Ureter (tissue), 1 donor: ENCODE measurements around the gene CDH13. TPM values are rescaled to one million over a fixed set of nuclear protein-coding genes. Genes with fewer than 3 reads are reported as not detected.

Experiments used
- DNase-seq: peaks from one replicate; pipeline ENCODE4 v3.0.0-alpha.2; 2020; ENCODE audit warnings: low spot score
- total RNA-seq: library from RNA; stranded (reverse); gene quantifications from one replicate; pipeline ENCODE4 v1.2.4, GENCODE V29; 2023
- donor health status: DM: yes; HTN: yes; CAD: no.

The CDH13 gene
- total RNA-seq, 1 donor from 2014 or later, result 5.9 TPM

DNA sequence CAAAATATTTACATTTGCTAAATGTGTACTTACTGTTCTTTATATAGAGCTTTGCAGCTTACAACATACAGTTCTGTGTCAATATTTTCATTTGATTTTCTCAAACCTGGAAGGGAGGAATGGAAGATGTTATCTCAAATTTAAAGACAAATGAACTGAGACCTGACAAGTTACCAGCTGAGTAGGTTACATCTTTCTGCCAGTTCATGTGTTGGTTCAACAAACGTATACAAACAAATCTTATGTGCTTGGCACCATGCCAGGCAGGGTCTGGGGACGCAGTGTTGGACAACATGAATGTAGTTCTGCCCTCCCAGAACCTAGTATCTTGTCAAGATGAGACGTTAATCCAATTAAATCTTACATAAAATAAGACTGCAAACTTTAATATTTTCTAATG lies 673.6 kb downstream of the CDH13 start:
- no peak for DNase-seq

DNA sequence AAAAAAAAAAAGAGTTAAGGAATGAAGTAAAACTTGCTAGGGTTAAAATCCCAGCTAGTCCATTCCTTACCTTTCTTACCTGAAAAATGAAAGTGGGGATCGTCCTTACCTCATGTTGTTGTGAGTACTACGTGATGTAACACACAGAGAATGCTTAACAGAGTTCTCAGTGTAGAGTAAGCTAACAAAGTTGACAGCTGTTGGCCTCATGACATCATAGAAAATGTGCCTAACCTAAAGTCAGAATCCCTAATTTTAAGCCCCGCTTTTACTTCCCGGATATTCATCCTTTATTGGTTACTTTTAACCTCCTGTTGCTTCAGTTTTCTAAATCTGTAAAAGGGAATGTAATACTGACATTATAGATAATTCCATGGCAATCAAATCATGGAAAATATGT lies 675.2 kb downstream of the CDH13 start:
- DNase-seq, result no peak

DNA sequence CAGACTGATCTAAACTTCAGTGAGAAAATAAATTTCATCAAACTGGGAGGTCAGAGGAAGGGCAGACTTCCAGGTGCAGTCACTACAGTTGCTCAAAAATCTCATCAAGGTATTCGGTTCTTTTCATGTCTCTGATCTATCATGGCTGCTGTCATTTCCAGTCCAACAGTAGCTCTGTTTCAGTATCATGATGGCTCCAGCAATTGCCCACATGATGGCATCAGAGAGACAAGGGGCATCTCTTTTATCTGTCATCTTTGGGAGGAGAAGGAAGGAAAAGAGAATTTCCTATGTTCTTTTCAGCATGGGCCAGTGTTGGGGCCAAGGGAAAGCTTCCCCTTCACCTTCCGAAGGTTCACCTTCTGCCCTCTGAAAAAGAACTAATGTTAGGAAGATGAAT lies 676.1 kb downstream of the CDH13 start:
- no peak for DNase-seq

DNA sequence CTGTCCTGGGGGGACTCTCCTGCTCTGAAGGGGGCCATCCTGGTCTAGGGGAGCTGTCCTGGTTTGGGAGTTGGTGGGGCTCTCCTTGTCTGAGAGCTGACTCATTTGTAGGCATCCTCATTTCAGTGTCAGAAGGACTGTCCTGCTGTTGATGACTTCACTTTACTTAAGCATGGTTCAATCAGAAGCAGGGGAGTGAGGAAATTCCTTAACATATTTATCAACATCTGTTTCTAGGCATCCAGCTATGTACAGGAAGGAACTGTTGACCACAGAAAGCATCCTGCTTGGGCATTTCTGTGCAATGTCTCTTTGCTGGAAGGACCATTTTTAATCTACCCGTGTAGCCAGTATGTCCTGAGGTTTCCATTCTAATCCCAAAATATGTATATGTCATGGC lies 678.3 kb downstream of the CDH13 start:
- DNase-seq, result no peak

DNA sequence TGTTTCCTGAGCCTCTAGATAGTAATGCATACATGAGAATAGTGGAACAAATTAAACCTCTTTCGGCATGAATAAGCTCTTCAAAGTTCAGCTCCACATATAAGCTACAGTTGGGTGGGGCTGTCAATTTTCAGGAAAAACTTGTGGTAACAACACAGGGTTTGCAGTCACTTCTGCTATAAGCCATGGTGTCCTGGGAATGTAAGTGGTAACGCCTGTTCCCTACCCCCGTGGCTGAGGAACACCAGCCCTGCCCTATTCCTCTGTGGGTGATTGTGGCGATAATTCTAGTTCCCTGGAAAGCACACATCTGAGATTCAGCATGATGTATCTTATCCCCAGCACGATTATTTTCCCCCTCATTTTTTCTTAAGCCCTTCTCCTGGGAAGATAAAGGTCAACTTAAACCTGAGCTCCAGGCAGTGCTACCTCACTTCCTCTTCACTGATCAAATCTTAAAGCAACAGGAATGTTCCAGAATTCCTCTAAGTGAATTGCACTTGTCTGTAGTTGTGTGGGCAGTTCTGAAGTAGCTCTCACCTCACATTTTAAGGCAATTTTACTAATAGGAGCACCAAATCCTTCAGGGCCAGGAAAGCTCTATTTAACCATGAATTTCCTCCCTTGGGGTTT lies 680.3 kb downstream of the CDH13 start:
- DNase-seq, result no peak

DNA sequence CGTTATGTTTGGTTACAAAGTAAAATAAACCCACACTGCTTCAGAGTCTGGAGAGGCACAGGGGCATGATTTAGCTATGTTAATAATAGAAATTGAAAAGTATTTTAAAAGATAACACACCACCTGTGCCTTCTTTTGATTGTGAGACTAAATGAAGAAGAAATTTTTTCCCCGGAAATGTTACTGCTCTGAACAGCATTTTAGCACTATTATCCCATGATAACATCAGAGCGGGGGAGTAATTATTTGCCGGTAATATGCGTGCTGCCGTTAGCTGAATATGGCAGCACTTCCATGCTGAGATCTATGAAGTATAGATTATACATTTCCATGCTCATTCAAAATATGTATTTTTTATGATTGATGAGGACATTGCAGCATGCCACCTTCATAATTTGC lies 680.8 kb downstream of the CDH13 start:
- DNase-seq, result no peak

DNA sequence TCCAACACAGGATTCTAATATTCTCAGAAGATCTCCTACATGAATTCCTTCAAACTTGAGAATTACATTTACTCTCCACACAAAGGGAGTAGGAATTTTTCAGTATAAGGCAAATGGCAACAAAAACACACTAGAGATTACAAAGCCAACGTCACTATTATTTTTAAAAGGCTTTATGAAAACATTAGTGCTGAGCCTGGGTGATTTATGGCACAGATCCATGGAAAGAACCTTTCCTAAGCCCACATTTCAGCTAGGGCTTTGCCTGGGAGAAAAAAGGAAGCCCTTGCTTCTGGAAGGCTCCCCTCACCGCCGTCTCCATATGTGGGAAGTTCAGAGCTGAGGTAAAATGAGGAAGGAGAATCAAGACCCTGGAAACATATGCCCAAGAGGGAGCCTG lies 681.6 kb downstream of the CDH13 start:
- no peak for DNase-seq

DNA sequence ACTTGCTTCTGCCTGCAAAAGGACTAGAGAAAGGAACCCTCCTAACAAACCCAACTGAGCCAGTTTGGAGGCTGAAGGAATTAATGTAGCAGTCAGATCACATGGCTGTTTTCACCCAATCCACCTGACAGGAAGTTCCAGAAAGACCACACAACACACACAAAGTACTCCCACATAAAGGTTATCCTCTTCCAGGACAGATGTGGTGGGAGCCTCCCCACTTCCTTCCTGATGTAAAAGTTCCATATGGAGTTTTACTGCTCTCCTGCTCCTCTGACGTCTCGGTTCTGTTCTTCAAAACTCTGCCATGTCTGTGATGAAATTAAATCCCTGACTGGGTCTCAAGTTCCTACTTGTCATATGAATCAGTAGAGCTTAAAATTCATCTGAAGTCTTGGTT lies 684.0 kb downstream of the CDH13 start:
- no peak for DNase-seq

DNA sequence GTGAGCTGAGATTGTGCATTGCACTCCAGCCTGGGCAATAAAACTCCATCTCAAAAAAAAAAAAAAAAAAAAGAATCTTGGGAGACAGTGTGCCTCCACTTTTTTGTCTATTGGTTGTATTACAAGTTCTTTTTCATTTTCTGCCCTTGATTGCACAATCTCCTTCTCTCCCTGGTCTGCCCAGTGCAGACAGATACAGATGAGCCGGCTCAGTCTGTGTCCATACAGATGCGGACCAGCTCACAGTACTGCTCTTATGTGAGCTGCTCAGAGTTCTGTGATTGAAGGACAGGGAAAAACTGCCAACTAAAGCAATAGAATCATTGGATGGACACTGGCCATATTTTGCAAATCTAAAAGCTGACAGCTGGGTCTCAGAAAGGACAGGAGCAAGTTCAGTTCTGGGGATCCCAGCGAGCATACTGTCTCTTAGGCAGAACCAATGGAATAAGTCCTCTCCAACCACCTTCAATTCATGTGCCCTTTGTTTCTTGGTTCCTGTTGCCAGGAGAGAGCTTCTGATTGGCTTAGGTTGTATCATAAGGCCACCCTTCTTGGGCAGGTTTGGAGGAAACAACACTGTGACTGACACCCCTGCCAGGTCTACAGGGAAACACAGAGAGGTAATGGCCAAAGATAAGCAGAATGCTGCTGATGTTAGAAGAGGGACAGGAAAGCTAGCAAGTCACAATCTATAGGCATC lies 685.4 kb downstream of the CDH13 start:
- DNase-seq, result no peak

DNA sequence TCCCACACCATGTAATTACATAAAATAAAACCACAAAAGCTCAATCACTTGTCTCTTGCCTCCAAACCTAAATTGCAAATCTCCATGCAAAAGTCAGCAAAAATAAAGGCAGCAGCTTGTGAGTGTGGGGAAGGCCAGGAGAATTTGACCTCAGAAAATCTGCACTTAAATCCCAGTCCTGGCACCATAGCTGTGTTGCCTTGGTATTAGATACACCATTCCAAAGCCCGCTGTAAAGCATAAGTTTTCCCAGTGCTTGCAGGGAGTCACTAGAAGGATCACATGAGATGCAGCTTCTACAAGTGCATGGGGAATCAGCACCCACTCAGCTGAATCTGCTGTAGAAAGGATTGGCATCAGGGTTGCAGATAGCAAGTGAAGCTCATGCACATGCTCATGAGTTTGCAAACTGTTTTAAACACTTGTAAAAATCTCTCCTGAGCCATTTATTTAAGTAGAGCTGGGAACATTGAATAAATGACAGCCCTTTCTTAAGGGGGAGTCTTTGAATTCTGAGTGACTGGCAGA lies 686.0 kb downstream of the CDH13 start:
- DNase-seq, result no peak

DNA sequence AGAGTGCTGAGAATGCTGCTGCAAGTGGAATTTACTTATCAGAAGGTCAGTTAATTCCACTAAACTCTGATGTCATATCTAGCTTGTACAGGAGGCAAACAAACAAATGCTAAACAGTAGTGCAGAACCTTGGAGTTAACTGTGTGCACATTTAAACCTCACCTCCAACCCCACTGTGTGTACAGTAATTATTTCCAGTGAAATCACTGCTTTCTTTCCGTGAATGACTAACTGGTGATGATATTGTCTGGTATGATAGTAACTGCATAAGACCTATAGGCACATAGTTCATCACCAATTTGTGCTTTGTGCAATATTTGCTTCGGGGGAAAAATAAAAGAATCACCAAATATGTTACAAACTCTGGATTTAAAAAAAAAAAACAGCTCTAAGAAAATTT lies 688.5 kb downstream of the CDH13 start:
- no peak for DNase-seq

DNA sequence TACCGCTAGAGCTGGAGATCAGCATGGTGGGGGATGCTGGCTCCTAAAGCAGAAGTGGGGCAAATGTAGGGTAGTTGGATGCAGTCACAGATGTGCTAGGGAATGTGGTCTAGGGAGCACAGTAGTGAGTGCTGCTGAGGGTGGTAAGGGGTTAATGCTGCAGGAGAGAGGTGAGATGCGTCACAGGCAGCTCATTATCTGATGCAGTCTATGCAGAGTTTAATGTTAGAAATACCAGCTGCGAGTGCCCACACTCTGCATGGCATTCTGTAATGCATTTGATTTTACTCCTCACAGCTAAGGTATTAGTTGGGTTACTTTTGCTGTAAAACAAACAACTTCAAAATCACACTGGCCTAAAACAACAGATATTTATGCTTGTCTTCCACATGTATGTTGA lies 689.7 kb downstream of the CDH13 start:
- DNase-seq, result no peak

DNA sequence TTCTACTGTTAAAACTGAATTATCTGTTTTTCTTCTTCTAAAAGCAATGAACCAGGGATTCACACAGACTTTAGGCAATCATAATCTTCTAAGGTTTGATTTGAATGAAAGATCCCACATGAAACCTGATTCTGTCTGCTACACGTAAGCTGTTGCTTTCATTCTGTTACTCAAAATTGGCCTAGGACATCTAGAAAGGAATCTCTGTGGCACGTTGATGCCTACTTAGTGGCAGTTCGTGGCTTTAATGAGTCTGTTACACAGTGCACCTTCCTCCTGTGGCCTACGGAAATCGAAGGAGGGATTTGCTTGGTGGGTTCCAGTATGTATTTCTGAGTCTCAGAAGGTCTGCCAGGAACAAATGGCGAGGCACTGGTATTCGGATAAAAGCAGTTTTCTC lies 691.6 kb downstream of the CDH13 start:
- no peak for DNase-seq

DNA sequence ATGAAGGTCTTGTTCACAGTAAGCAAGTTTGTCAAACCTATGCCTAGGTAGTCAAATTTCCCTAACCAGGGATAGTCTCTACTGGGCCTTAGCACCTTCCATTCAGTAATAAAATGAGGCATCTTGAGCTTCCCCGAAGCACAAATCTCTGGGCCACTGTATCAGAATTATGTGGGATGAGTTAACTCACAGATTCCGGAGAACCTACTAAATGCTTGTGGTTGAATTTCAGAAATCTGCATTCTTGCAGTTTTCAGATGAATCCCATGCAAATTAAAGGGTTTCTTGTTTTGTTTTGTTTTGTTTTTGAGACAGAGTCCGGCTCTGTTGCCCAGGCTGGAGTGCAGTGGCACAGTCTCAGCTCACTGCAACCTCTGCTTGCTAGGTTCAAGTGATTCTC lies 702.2 kb downstream of the CDH13 start:
- no peak for DNase-seq

DNA sequence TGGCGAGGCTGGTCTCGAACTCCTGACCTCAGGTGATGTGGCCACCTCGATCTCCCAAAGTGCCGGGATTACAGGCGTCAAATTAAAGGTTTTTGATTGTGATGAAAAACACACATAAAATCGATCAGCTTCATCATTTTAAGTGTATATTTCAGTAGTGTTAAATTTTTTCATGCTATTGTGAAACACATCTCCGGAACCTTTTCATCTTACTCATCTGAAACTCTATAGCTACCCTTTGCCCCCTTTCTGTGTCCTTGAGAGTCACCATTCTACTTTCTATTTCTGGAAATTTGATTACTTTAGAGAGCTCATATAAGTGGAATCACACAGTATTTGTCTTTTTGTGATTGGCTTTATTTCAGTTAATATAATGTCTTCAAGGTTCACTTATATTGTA lies 702.7 kb downstream of the CDH13 start:
- no peak for DNase-seq

DNA sequence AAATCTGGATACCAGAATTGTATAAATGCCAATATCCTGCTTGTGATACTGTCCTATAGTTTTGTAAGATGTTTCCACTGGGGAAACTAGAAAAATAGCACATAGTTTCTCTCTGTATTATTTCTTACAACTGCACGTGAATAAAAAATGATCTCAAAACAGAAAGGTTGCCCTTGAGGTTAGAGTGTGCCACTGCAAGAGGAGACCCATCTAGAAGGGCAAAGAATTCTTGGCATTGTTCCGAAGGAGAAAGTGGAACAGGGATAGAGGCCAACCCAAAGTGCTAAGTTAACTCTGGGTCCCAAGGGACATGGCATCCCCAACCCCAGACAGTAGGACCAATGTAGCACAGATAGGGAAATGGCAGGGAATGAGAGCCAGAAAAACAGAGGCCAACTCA lies 703.5 kb downstream of the CDH13 start:
- no peak for DNase-seq

DNA sequence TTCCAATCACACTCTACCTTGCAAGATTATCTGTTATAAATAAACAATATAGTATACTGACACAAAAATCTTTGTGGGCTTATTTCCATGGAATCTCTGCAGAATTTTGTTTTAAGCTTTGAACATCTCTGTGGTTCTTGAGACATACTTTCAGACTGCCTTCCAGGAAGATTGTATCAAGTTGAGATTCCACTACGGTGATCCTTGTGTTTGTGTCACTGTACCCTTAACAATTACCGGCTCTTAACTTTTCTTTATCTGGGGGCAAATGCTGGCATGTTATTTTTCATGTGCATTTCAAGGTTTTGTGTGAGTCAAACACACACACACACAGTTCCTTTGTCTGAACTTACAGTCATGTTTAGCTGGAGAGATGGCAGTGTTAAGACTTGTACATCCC lies 708.3 kb downstream of the CDH13 start:
- no peak for DNase-seq

DNA sequence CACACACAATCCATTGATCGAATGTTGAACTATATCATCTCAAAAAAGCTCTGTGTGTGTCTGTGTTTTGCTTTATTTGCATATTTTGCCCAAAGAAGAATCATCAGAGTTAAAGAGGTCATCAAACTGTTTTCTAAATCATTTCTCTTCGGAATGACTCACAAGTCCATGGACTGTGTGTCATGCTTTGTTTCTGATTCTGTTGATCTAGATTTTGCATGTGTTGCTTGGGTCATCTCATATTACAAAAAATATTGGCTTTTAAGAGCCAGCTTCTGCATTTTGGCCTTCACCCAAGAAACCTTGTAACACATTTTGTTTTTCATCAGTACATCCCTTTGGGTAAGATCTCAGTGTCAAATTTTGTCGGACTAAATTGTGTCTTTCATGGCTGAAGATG lies 709.8 kb downstream of the CDH13 start:
- no peak for DNase-seq

DNA sequence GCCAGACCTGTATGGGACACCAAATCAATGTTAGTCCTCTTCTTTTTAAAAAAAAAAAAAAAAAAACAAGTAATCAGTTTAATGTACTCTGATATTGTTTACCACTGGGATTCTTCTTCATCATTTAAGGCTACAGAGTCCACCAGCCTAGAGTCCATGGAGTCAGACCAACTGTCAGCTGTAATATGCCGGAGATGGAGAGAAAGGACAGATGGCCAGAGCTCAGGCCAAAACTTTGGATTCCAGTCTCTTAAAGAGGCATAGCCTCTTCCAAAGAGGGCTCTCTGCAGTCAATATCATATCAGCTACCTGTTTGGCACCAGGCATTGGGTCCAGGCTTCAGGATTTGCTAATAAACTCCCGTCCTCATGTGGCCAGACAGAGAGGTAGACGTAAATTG lies 711.4 kb downstream of the CDH13 start:
- no peak for DNase-seq

DNA sequence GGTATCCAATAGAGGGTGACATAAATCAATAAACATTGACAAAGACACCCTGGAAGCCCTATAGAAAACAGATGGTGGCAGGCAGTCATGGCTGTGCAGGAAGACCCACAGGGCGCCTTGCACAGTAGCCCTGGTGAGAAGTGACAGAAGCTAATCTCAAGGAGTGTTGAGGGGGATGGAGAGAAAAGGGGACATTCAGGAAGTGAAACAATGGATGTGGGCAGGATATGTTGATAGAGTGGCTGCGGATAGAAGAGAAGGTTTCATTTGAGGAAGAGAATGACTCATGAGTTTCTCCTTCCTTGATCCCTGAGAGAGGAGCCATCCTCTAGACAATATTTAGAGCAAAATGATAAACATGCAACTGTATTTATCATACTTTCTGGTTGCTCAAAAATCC lies 712.2 kb downstream of the CDH13 start:
- no peak for DNase-seq

DNA sequence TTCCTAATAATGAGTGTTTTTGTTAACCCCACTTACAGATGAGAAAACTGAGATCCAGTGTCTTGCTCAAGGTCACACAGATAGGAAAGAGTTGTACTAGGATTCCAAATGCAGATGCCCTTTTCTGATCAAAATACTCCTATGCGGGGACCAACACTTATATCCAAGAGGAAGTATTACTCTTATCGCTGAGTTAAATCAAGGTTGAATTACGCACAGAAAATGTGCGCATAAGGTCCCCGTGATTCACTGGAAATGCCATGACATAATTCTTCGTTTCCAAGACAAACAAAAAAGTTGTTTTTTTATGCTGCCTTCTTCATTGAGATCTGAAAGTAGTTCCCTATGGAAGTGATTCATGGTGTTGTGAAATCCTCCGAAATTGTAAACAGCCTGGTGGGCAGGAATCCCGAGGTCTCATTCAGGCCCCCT lies 717.2 kb downstream of the CDH13 start:
- no peak for DNase-seq

DNA sequence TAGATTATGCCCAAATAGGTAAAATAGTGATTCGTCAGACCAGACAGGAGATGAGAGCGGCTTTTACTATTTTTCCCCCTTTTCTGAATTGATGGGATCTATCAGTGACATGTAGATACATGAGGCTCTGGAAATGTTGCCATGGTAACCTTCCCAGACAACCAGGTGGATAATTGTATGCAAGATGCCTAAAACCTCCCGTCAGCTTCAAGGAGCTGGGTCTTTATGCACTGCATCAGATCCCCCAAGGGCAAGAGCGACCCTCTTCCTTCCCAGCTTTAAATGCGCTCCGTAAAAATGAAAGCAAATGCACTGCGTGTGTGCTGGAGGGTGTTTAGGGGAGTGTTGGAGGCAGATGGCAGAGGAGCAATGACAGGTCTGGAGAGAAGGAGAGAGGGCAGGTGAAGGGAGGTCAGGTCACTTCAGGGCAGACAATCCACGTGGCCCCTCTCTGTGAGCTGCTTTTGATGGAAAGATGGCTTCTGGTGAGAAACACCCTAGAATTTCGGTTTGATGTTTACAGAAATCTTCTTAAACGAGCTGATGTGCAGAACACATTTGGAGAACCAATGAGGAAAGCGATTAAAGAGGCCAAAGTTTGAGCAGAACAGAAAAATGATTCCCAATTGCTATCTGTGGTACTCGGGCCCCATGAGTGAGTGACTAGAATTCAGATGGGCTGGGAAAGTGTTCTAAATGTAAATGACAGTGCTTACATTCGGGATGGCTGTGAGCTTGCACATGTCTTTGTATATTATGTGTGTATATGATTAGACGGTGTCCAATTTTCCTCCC lies 719.3 kb downstream of the CDH13 start:
- DNase-seq, result no peak

DNA sequence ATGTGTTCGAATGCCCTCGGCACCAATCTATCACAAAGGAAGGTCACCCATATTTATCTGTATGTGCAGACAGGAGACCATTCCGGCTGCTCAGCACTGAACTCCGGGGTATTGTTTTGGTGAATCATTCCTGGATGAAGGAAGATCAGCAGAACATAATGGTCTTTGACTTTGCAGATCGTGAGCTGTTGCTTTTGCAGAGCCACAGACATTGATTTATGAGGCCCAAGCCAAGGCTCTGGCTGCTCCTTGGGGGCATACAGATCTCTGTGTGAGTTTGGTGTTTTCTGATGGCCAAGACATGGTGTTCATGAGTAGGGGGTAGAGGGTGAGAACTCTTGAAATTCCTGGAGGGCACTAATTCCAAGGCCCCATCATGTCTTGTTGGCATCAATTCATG lies 722.2 kb downstream of the CDH13 start:
- no peak for DNase-seq
